Endodermal cell (in vitro differentiated cells): Measurements from ENCODE around the gene CSNK1E. TPM values are rescaled to one million over a fixed set of nuclear protein-coding genes. Genes with fewer than 3 reads are reported as not detected.

ENCODE experiments used
- DNase-seq: peaks from one replicate; pipeline ENCODE4 v3.0.0-alpha.2; 2017
- H3K27ac ChIP-seq: 2 replicates; pipeline ENCODE4 v1.5.1; 2013; ENCODE audit warnings: mild to moderate bottlenecking, low read depth, low read length, moderate library complexity
- H3K27me3 ChIP-seq: 2 replicates; pipeline ENCODE4 v1.6.1; 2013; ENCODE audit warnings: mild to moderate bottlenecking, low read length, moderate library complexity; ENCODE audit not compliant: insufficient read depth, control insufficient read depth, poor library complexity, severe bottlenecking
- H3K36me3 ChIP-seq: 2 replicates; pipeline ENCODE4 v1.7.0; 2013; ENCODE audit warnings: mild to moderate bottlenecking, low read length, moderate library complexity; ENCODE audit not compliant: control insufficient read depth, insufficient read depth
- H3K4me1 ChIP-seq: one replicate; pipeline ENCODE4 v1.7.0; 2013; ENCODE audit warnings: low read length; ENCODE audit not compliant: control insufficient read depth, insufficient read depth
- H3K4me3 ChIP-seq: 2 replicates; pipeline ENCODE4 v1.5.1; 2013; ENCODE audit warnings: mild to moderate bottlenecking, low read length, moderate library complexity
- H3K9ac ChIP-seq: 2 replicates; pipeline ENCODE4 v1.6.1; 2013; ENCODE audit warnings: mild to moderate bottlenecking, low read length, moderate library complexity; ENCODE audit not compliant: poor library complexity, severe bottlenecking; ENCODE audit errors: extremely low read depth
- H3K9me3 ChIP-seq: 2 replicates; pipeline ENCODE4 v1.6.1; 2013; ENCODE audit warnings: mild to moderate bottlenecking, low read length, moderate library complexity; ENCODE audit not compliant: control insufficient read depth
- H3K27ac Mint-ChIP-seq: 2 replicates; pipeline ENCODE4 v1.8.0; 2020; ENCODE audit warnings: mixed read lengths
- H3K27me3 Mint-ChIP-seq: 2 replicates; pipeline ENCODE4 v1.8.0; 2021; ENCODE audit warnings: mild to moderate bottlenecking, mixed read lengths; ENCODE audit not compliant: insufficient read depth
- H3K36me3 Mint-ChIP-seq: 2 replicates; pipeline ENCODE4 v1.8.0; 2020; ENCODE audit warnings: low read depth, mixed read lengths
- H3K4me1 Mint-ChIP-seq: 2 replicates; pipeline ENCODE4 v1.8.0; 2020; ENCODE audit warnings: mixed read lengths
- H3K4me3 Mint-ChIP-seq: 2 replicates; pipeline ENCODE4 v1.8.0; 2020; ENCODE audit warnings: mild to moderate bottlenecking, moderate library complexity, mixed read lengths
- H3K9me3 Mint-ChIP-seq: 2 replicates; pipeline ENCODE4 v1.8.0; 2020; ENCODE audit warnings: mild to moderate bottlenecking, mixed read lengths
- CTCF ChIP-seq: fragments of 200-600 bp; sonication (generic); conservative IDR thresholded peaks from 2 replicates; pipeline ENCODE4 v1.5.0; 2021; ENCODE audit warnings: antibody characterized with exemption, mild to moderate bottlenecking
- WGBS, 2 experiments: methylation state at CpG; one replicate each; pipeline versions ENCODE4 v1.1.5 to v1.1.7; 2013; ENCODE audit warnings: missing lambda C conversion rate in 2 of 2, mixed read lengths in 1 of 2; ENCODE audit not compliant: insufficient coverage in 1 of 2, insufficient read length in 1 of 2; 5-methylcytosine and 5-hydroxymethylcytosine counted together
- total RNA-seq, 2 donors: library from RNA; stranded (reverse); fragmentation: NEBNext Ultra II Directional in 1 of 2; extraction: Animal tissue kit (Norgen Biotek cat#: 25700) in 1 of 2; gene quantifications; 2 replicates in 1 of 2; 3 replicates in 1 of 2; pipeline ENCODE4 v1.2.1, GENCODE V29; 2021

CSNK1E gene
- total RNA-seq, 2 donors from 2014 or later = 224 to 229 TPM

GRCh38 chr22:38291201-38291777 lies 25.9 kb downstream of the CSNK1E start:
- no peaks in the 10 kb centered on the region for H3K4me1 ChIP-seq
- no peak for TF ChIP-seq CTCF
- no peak overlapping the region for H3K4me3 ChIP-seq
- no peaks in the 10 kb centered on the region for H3K27me3 ChIP-seq
- Mint-ChIP-seq H3K27ac (no peak overlapping the region), H3K9me3 (no peaks in the 10 kb centered on the region), H3K36me3 (peaks cover 49% of the 10 kb centered on the region), H3K27me3 (no peaks in the 10 kb centered on the region), H3K4me3 (no peak overlapping the region), H3K4me1 (peaks cover 2% of the 10 kb centered on the region)
- 80 to 95% methylated on average over 6 to 19 of the region's 22 CpGs for WGBS, 2 experiments
- no peak overlapping the region for H3K27ac ChIP-seq
- H3K9me3 ChIP-seq = no peaks in the 10 kb centered on the region
- H3K36me3 ChIP-seq = peaks cover 64% of the 10 kb centered on the region
- H3K9ac ChIP-seq = no peak overlapping the region
- DNase-seq = no peak

- H3K4me3 ChIP-seq = no peak overlapping the region
- no peak overlapping the region for H3K4me3 Mint-ChIP-seq
- DNase-seq = no peak
- peaks cover 3% of the 10 kb centered on the region for H3K4me1 Mint-ChIP-seq
- H3K9me3 Mint-ChIP-seq = no peaks in the 10 kb centered on the region
- TF ChIP-seq CTCF = no peak
- no peaks in the 10 kb centered on the region for H3K27me3 ChIP-seq
- H3K27ac ChIP-seq = no peak overlapping the region
- peaks cover under 1% of the 10 kb centered on the region for H3K4me1 ChIP-seq
- no peak overlapping the region for H3K9ac ChIP-seq
- WGBS, 2 experiments = 93 to 95% methylated on average over 3 to 8 of the region's 8 CpGs
- H3K36me3 Mint-ChIP-seq = peaks cover 41% of the 10 kb centered on the region
- no peaks in the 10 kb centered on the region for H3K9me3 ChIP-seq
- peak overlapping the region; percentile 23 for H3K27ac Mint-ChIP-seq
- H3K36me3 ChIP-seq = peaks cover 55% of the 10 kb centered on the region
- H3K27me3 Mint-ChIP-seq = no peaks in the 10 kb centered on the region
Observed at GRCh38 chr22:38290347-38290746, 26.9 kb downstream of the CSNK1E start.

GRCh38 chr22:38289583-38290082 lies 27.6 kb downstream of the CSNK1E start:
- Mint-ChIP-seq H3K4me3 (no peak overlapping the region), H3K27me3 (no peaks in the 10 kb centered on the region), H3K4me1 (peaks cover 6% of the 10 kb centered on the region), H3K9me3 (no peaks in the 10 kb centered on the region), H3K36me3 (peaks cover 40% of the 10 kb centered on the region), H3K27ac (peak overlapping the region; percentile 23)
- WGBS, 2 experiments = 93 to 99% methylated on average over 12 of the region's 12 CpGs
- no peak for TF ChIP-seq CTCF
- no peak for DNase-seq
- Histone ChIP-seq H3K9ac (no peak overlapping the region), H3K4me3 (no peak overlapping the region), H3K27me3 (no peaks in the 10 kb centered on the region), H3K9me3 (no peaks in the 10 kb centered on the region), H3K36me3 (peaks cover 47% of the 10 kb centered on the region), H3K27ac (peak overlapping the region; percentile 49), H3K4me1 (peaks cover 4% of the 10 kb centered on the region)
